HCT116 (cell line): Measurements from ENCODE around the gene TTC1. TPM values are rescaled to one million over a fixed set of nuclear protein-coding genes. Genes with fewer than 3 reads are reported as not detected.
"Not testable (repeated sequence)": the region's sequence is repeated elsewhere in the genome, so short reads cannot be mapped to it uniquely, and the experiment has no call there.

ENCODE experiments used
- ATAC-seq: fragments of 200-7000 bp; cut with Tn5 transposase; 2 replicates; pipeline ENCODE4 v1.9.1; 2020; ENCODE audit warnings: mild to moderate bottlenecking, moderate library complexity
- BruUV-seq: library from RNA; stranded (reverse); fragments of 400-500 nt; replicated peaks from 2 replicates; lab custom pipeline; 2021; lab: Mats Ljungman, UMichigan
- CTCF ChIA-PET: fragments of 300-600 bp; sonication (Branson Sonifier 250); formaldehyde crosslinking; loops from one replicate; lab custom pipeline; 2021; ENCODE audit warnings: antibody characterized with exemption; lab: Charles Lee
- POLR2A ChIA-PET: fragments of 300-600, 350-600 bp; sonication (Branson Sonifier 250); formaldehyde crosslinking; loops from one replicate; lab custom pipeline; 2021; ENCODE audit warnings: antibody characterized with exemption; lab: Charles Lee
- RAD21 ChIA-PET, 2 experiments: fragments of 300-600 bp; sonication (Branson Sonifier 250); formaldehyde crosslinking; loops; one replicate each; lab custom pipeline; 2023; ENCODE audit warnings: low total read pairs in 2 of 2; ENCODE audit not compliant: uncharacterized antibody in 2 of 2, unreplicated experiment in 2 of 2, low non-redundant PET in 1 of 2; lab: Charles Lee
- DNase-seq: peaks from one replicate; pipeline ENCODE4 v3.0.0-alpha.2; 2010; ENCODE audit warnings: low read depth, low spot score
- H2AFZ ChIP-seq: fragments of 200-600 bp; shearing (Covaris generic), sonication (generic); 2 replicates; pipeline ENCODE4 v1.6.1; 2017; ENCODE audit warnings: low read depth, mixed run types, mixed read lengths, antibody characterized with exemption, low read length; ENCODE audit not compliant: poor library complexity, severe bottlenecking
- H3K27ac ChIP-seq: 2 replicates; pipeline ENCODE4 v1.5.1; 2012; ENCODE audit warnings: low read depth, low read length
- H3K27me3 ChIP-seq: fragments of 200-600 bp; sonication (generic); 2 replicates; pipeline ENCODE4 v1.6.1; 2016; ENCODE audit warnings: mixed run types, low read length, mixed read lengths; ENCODE audit not compliant: insufficient read depth
- H3K36me3 ChIP-seq, 2 experiments: fragments of 200-500 bp in 1 of 2; fragments of 200-600 bp in 1 of 2; sonication (Bioruptor generic) in 1 of 2; sonication (generic) in 1 of 2; 2 replicates each; pipeline versions ENCODE4 v1.5.1 to v1.6.1; 2014 to 2016; ENCODE audit warnings: low read length in 2 of 2, inconsistent platforms in 1 of 2, mixed read lengths in 1 of 2, mixed run types in 1 of 2; ENCODE audit not compliant: insufficient read depth in 2 of 2, control insufficient read depth in 1 of 2
- H3K4me1 ChIP-seq, 2 experiments: fragments of 200-600 bp in 1 of 2; sonication (generic) in 1 of 2; 2 replicates each; pipeline versions ENCODE4 v1.5.1 to v1.6.1; 2012 to 2017; ENCODE audit warnings: low read length in 2 of 2, inconsistent platforms in 1 of 2, mild to moderate bottlenecking in 1 of 2, mixed read lengths in 1 of 2, mixed run types in 1 of 2, moderate library complexity in 1 of 2; ENCODE audit not compliant: insufficient read depth in 2 of 2, control insufficient read depth in 1 of 2
- H3K4me2 ChIP-seq: fragments of 200-600 bp; sonication (generic); 2 replicates; pipeline ENCODE4 v1.6.1; 2017; ENCODE audit warnings: mixed run types, low read length, mixed read lengths
- H3K4me3 ChIP-seq, 2 experiments: fragments of 200-600 bp in 1 of 2; sonication (generic) in 1 of 2; replicated peaks in 1 of 2; 2 replicates each; pipeline ENCODE4 v1.5.1; 2011 to 2016; ENCODE audit warnings: low read length in 2 of 2, control low read depth in 1 of 2, low read depth in 1 of 2, mild to moderate bottlenecking in 1 of 2, mixed read lengths in 1 of 2, mixed run types in 1 of 2
- H3K79me2 ChIP-seq: fragments of 200-600 bp; sonication (generic); 2 replicates; pipeline ENCODE4 v1.6.1; 2017; ENCODE audit warnings: mild to moderate bottlenecking, mixed run types, low read length, moderate library complexity, mixed read lengths; ENCODE audit not compliant: insufficient read depth
- H3K9ac ChIP-seq: fragments of 200-600 bp; sonication (generic); 2 replicates; pipeline ENCODE4 v1.6.1; 2016; ENCODE audit warnings: low read length, mixed read lengths
- H3K9me2 ChIP-seq: fragments of 200-600 bp; sonication (generic), shearing (Covaris generic); 2 replicates; pipeline ENCODE4 v1.6.1; 2017; ENCODE audit warnings: mixed run types, mild to moderate bottlenecking, moderate library complexity; ENCODE audit not compliant: insufficient read depth
- H3K9me3 ChIP-seq, 2 experiments: fragments of 200-500 bp in 1 of 2; fragments of 200-600 bp in 1 of 2; sonication (Bioruptor generic) in 1 of 2; sonication (generic) in 1 of 2; 2 replicates each; pipeline ENCODE4 v1.6.1; 2014 to 2017; ENCODE audit warnings: low read length in 2 of 2, mixed read lengths in 2 of 2, inconsistent platforms in 1 of 2, low read depth in 1 of 2, mild to moderate bottlenecking in 1 of 2, mixed run types in 1 of 2, moderate library complexity in 1 of 2; ENCODE audit not compliant: control insufficient read depth in 1 of 2, insufficient read depth in 1 of 2
- H4K20me1 ChIP-seq: fragments of 200-600 bp; sonication (generic), shearing (Covaris generic); 2 replicates; pipeline ENCODE4 v1.6.1; 2017; ENCODE audit warnings: mixed run types, mild to moderate bottlenecking, moderate library complexity; ENCODE audit not compliant: insufficient read depth
- ELF1 ChIP-seq: IDR thresholded peaks from 2 replicates; pipeline ENCODE4 v1.6.1; 2012; ENCODE audit warnings: low read depth, borderline replicate concordance
- TCF7L2 ChIP-seq: IDR thresholded peaks from 2 replicates; pipeline ENCODE4 v1.7.0; 2011; ENCODE audit warnings: borderline replicate concordance, inconsistent platforms; ENCODE audit not compliant: insufficient read depth, insufficient read length; ENCODE audit errors: extremely low read depth
- intact Hi-C: fragments of 100-400 bp; cut with micrococcal nuclease; formaldehyde crosslinking; loops from 2 replicates; pipeline ENCODE4 v1.10.0; 2022
- total RNA-seq: library from RNA; stranded (reverse); gene quantifications from one replicate; pipeline ENCODE4 v1.2.1, GENCODE V29; 2021; ENCODE audit not compliant: unreplicated experiment

Gene TTC1
- total RNA-seq, 1 experiment from 2014 or later = 48.1 TPM

- POLR2A ChIA-PET = no interaction called here
- no peak overlapping the region for H3K4me2 ChIP-seq
- no peak for ATAC-seq
- no TSS peak for BruUV-seq
- no peak for TF ChIP-seq TCF7L2
- no peak for TF ChIP-seq ELF1
- TF ChIP-seq, all 23 proteins: peak for 0
- H3K9me2 ChIP-seq = no peaks in the 10 kb centered on the region
- intact Hi-C loops = no loop called here
- no peak overlapping the region for H2AFZ ChIP-seq
- H3K4me1 ChIP-seq = peaks cover 9 to 12% of the 10 kb centered on the region in 2 experiments; a peak in 2 of 4 replicates
- no peak for DNase-seq
- CTCF ChIA-PET = interaction anchor here (3.9 kb wide), 1 partner anchor 10 kb away, joined by 20 read pairs; no protein-coding TSS in a partner anchor
- H3K27me3 ChIP-seq = no peaks in the 10 kb centered on the region
- no peak overlapping the region for H3K9ac ChIP-seq
- H3K79me2 ChIP-seq = peaks cover 56% of the 10 kb centered on the region
- no peak overlapping the region for H3K4me3 ChIP-seq
- H3K36me3 ChIP-seq = peaks cover 5 to 24% of the 10 kb centered on the region in 2 experiments; a peak in 3 of 4 replicates
- H3K27ac ChIP-seq = no peak overlapping the region
- H4K20me1 ChIP-seq = 0 out of 2 replicates have a peak, but pooled peaks cover 4% of the 10 kb centered on the region
- no peaks in the 10 kb centered on the region for H3K9me3 ChIP-seq
- RAD21 ChIA-PET = no interaction called here
Measured at GRCh38 chr5:160011471-160011870, 2.5 kb downstream of the TTC1 start.

DNA sequence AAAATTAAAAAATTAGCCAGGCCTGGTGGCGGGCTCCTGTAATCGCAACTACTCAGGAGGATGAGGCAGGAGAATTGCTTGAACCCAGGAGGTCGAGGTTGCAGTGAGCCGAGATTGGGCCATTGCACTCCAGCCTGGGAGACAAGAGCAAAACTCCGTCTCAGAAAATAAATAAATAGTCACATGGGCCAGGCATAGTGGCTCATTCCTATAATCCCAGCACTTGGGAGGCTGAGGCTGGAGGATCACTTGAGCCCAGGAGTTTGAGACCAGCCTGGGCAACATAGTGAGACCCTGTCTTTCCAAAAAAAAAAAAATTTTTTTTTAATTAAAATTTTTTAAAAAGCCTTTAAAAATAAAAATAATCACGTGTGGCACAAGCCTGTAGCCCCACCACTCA is 5.3 kb downstream of the TTC1 start:
- H4K20me1 ChIP-seq, intact Hi-C loops, H3K9ac ChIP-seq, RAD21 ChIA-PET, BruUV-seq, DNase-seq, H3K9me2 ChIP-seq, H3K9me3 ChIP-seq, H3K27ac ChIP-seq, H3K27me3 ChIP-seq, CTCF ChIA-PET, H3K4me3 ChIP-seq, H2AFZ ChIP-seq, POLR2A ChIA-PET, H3K4me2 ChIP-seq, H3K4me1 ChIP-seq: not testable (repeated sequence)
- H3K36me3 ChIP-seq = peaks cover 5 to 27% of the 10 kb centered on the region in 2 experiments; a peak in 3 of 4 replicates
- peak; percentile 33; the same call in 1 of the 2 replicates for ATAC-seq
- peaks cover 69% of the 10 kb centered on the region for H3K79me2 ChIP-seq
